ENCODE data around the gene INPP5B. TPM values are rescaled to one million over a fixed set of nuclear protein-coding genes. Genes with fewer than 3 reads are reported as not detected.

INPP5B gene
- total RNA-seq, 1 experiment from 2014 or later = 12.1 TPM

DNA sequence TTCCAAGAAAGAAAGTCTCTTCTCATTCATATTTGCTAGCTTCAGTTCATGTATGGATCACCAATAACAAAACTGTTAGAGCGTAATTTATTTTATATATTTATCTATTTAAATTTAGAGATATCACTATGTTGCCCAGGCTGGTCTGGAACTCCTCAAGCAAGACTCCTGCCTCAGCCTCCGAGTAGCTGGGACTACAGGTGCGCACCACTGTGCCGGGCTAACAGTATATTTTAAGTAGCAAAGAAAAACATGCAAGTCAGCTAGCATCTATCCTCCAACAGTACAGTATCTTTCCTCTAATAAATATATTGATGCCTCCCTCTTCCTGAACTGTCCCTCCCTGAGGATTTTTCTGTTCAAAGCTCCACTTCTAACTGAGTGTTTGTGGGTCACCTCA lies 21.5 kb downstream of the INPP5B start:
- ChIA-PET CTCF (no interaction called here), POLR2A (ENCODE audit: unreplicated experiment) (no interaction called here)

DNA sequence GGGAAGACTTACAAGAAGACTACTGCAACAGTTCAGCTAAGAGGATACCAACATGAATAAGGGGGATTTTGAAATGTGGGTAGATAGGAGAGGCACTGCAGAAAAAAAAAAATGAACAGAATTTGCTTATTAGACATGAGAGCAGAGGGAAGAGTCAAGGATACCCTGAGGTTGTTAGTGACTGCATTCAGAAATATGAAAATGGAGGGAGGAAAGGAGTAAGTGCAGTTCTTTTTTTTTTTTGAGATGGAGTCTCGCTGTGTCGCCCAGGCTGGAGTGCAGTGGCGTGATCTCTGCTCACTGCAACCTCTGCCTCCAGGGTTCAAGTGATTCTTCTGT lies 23.3 kb downstream of the INPP5B start:
- Histone ChIP-seq H4K20me1 (ENCODE audit: low read length) (no peaks in the 10 kb centered on the region), H3K36me3 (ENCODE audit: low read depth, low read length) (no peaks in the 10 kb centered on the region), H3K79me2 (ENCODE audit: low read length) (peaks cover 9% of the 10 kb centered on the region), H3K27ac (ENCODE audit: low read length) (no peak overlapping the region), H3K27me3 (ENCODE audit: low read length) (no peaks in the 10 kb centered on the region), H3K4me1 (ENCODE audit: insufficient read depth, low read length) (no peaks in the 10 kb centered on the region), H3K9me2 (replicated peaks; ENCODE audit: low read length) (no peaks in the 10 kb centered on the region), H3K4me3 (ENCODE audit: low read length) (no peak overlapping the region), H3F3A (ENCODE audit: low read length, unreplicated experiment) (no peaks in the 10 kb centered on the region), H3K9ac (ENCODE audit: low read length) (no peak overlapping the region), H3K4me2 (ENCODE audit: low read length) (no peak overlapping the region), H2AFZ (ENCODE audit: low read length) (no peak overlapping the region), H3K9me3 (ENCODE audit: low read length) (no peaks in the 10 kb centered on the region)
- ChIA-PET CTCF (no interaction called here), POLR2A (ENCODE audit: unreplicated experiment) (no interaction called here)
- BruUV-seq (replicated peaks) = no TSS peak
- ATAC-seq = no peak
- TF ChIP-seq EZH2 (IDR thresholded peaks at IDR 0.05; ENCODE audit: low read length, unreplicated experiment) = no peak
- no peak for TF ChIP-seq EZH2phosphoT487 (IDR thresholded peaks at IDR 0.05; ENCODE audit: borderline replicate concordance, low read length)
- TF ChIP-seq, protein P1, sequence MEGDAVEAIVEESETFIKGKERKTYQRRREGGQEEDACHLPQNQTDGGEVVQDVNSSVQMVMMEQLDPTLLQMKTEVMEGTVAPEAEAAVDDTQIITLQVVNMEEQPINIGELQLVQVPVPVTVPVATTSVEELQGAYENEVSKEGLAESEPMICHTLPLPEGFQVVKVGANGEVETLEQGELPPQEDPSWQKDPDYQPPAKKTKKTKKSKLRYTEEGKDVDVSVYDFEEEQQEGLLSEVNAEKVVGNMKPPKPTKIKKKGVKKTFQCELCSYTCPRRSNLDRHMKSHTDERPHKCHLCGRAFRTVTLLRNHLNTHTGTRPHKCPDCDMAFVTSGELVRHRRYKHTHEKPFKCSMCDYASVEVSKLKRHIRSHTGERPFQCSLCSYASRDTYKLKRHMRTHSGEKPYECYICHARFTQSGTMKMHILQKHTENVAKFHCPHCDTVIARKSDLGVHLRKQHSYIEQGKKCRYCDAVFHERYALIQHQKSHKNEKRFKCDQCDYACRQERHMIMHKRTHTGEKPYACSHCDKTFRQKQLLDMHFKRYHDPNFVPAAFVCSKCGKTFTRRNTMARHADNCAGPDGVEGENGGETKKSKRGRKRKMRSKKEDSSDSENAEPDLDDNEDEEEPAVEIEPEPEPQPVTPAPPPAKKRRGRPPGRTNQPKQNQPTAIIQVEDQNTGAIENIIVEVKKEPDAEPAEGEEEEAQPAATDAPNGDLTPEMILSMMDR (conservative IDR thresholded peaks at IDR 0.05; ENCODE audit: low read depth, low read length) = no peak
- DNase-seq = no peak
- intact Hi-C loops (cut with micrococcal nuclease) = no loop called here

More for the DNA sequence above, 21.5 kb downstream of the INPP5B start:
- no peaks in the 10 kb centered on the region for H3K36me3 ChIP-seq (ENCODE audit: low read depth, low read length)
- H3K4me1 ChIP-seq (ENCODE audit: insufficient read depth, low read length) = peaks cover 4% of the 10 kb centered on the region; the same call in 1 of the 2 replicates
- no peaks in the 10 kb centered on the region for H3F3A ChIP-seq (ENCODE audit: low read length, unreplicated experiment)
- no peak overlapping the region for H3K27ac ChIP-seq (ENCODE audit: low read length)
- no peak overlapping the region for H3K9ac ChIP-seq (ENCODE audit: low read length)
- H3K79me2 ChIP-seq (ENCODE audit: low read length) = peaks cover 27% of the 10 kb centered on the region
- TF ChIP-seq EZH2 (IDR thresholded peaks at IDR 0.05; ENCODE audit: low read length, unreplicated experiment) = no peak
- no peaks in the 10 kb centered on the region for H3K9me2 ChIP-seq (replicated peaks; ENCODE audit: low read length)
- DNase-seq = no peak
- BruUV-seq (replicated peaks) = no TSS peak
- no peaks in the 10 kb centered on the region for H4K20me1 ChIP-seq (ENCODE audit: low read length)
- no peak overlapping the region for H3K4me2 ChIP-seq (ENCODE audit: low read length)
- intact Hi-C loops (cut with micrococcal nuclease) = no loop called here
- ATAC-seq = no peak
- H3K4me3 ChIP-seq (ENCODE audit: low read length) = no peak overlapping the region
- H2AFZ ChIP-seq (ENCODE audit: low read length) = no peak overlapping the region
- no peaks in the 10 kb centered on the region for H3K27me3 ChIP-seq (ENCODE audit: low read length)
- no peaks in the 10 kb centered on the region for H3K9me3 ChIP-seq (ENCODE audit: low read length)

DNA sequence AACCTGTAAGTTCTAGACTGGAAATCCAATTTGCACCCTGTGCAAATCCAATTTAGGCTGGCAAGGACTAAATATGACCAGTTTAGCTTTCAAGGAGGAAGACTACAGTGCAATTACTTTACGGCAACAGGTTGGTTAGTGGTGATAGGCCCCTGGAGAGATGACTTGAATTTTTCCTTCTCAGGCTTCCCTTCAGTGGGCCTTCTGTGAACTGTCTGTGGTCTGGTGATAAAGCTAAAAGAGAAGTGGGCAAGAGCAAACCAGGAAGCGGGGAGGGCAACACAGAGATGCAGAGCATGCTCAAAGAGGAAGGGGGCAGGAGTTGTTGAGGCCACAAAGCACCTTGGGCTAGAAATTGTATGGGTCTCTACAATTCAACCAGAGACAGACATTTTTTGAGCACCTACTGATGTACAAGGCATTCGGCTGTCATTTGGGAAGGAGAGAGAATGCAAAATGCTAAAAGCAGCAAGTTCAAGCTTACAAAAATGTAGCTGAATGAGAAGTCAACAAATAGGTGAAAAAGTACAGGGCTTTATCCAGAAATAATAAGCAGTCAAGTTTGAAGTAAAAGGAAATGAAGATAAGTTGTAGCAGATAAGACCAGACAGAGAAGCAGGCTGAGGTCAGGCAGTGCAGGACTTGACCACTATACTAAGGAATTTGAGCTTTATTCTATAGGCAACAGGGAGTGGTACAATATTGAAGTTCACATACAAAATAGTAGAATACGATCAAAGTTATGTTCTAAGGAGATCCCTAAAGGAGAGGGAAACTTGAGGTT lies 23.9 kb downstream of the INPP5B start:
- Histone ChIP-seq H3F3A (ENCODE audit: low read length, unreplicated experiment) (no peaks in the 10 kb centered on the region), H4K20me1 (ENCODE audit: low read length) (no peaks in the 10 kb centered on the region), H3K9me2 (replicated peaks; ENCODE audit: low read length) (no peaks in the 10 kb centered on the region), H3K9me3 (ENCODE audit: low read length) (no peaks in the 10 kb centered on the region), H3K27me3 (ENCODE audit: low read length) (no peaks in the 10 kb centered on the region), H3K27ac (ENCODE audit: low read length) (no peak overlapping the region), H3K4me3 (ENCODE audit: low read length) (no peak overlapping the region), H2AFZ (ENCODE audit: low read length) (no peak overlapping the region), H3K9ac (ENCODE audit: low read length) (no peak overlapping the region), H3K4me1 (ENCODE audit: insufficient read depth, low read length) (no peaks in the 10 kb centered on the region), H3K4me2 (ENCODE audit: low read length) (no peak overlapping the region), H3K79me2 (ENCODE audit: low read length) (0 out of 2 replicates have a peak, but pooled peaks cover 5% of the 10 kb centered on the region), H3K36me3 (ENCODE audit: low read depth, low read length) (no peaks in the 10 kb centered on the region)
- ChIA-PET POLR2A (ENCODE audit: unreplicated experiment) (no interaction called here), CTCF (no interaction called here)
- TF ChIP-seq EZH2 (IDR thresholded peaks at IDR 0.05; ENCODE audit: low read length, unreplicated experiment) (no peak), EZH2phosphoT487 (IDR thresholded peaks at IDR 0.05; ENCODE audit: borderline replicate concordance, low read length) (no peak)
- TF ChIP-seq, protein P1 (conservative IDR thresholded peaks at IDR 0.05; ENCODE audit: low read depth, low read length) = no peak
- intact Hi-C loops (cut with micrococcal nuclease) = no loop called here
- no peak for DNase-seq
- ATAC-seq = no peak
- BruUV-seq (replicated peaks) = no TSS peak

All from PC-3 (cell line).